B cell (primary cell): ENCODE results near the gene ELAVL3.

ENCODE experiments used
- CTCF ChIP-seq: fragments of 200-600 bp; IDR thresholded peaks from one replicate; pipeline ENCODE4 v1.8.0; 2022; ENCODE audit warnings: antibody characterized with exemption, mild to moderate bottlenecking
- EZH2 ChIP-seq: IDR thresholded peaks from 2 replicates; pipeline ENCODE4 v1.6.1; 2012; ENCODE audit warnings: borderline replicate concordance, low read depth, mild to moderate bottlenecking, moderate library complexity, low read length; ENCODE audit not compliant: insufficient read depth, poor library complexity, severe bottlenecking

GRCh38 chr19:11528551-11529341, 47.9 kb upstream of the ELAVL3 start, which contains the start of gene ECSIT:
- TF ChIP-seq CTCF, result no peak
- no peak for TF ChIP-seq EZH2
